ENCODE results near the gene TCF12.
"Not testable (repeated sequence)": the region's sequence is repeated elsewhere in the genome, so short reads cannot be mapped to it uniquely, and the experiment has no call there.

The TCF12 gene

DNA sequence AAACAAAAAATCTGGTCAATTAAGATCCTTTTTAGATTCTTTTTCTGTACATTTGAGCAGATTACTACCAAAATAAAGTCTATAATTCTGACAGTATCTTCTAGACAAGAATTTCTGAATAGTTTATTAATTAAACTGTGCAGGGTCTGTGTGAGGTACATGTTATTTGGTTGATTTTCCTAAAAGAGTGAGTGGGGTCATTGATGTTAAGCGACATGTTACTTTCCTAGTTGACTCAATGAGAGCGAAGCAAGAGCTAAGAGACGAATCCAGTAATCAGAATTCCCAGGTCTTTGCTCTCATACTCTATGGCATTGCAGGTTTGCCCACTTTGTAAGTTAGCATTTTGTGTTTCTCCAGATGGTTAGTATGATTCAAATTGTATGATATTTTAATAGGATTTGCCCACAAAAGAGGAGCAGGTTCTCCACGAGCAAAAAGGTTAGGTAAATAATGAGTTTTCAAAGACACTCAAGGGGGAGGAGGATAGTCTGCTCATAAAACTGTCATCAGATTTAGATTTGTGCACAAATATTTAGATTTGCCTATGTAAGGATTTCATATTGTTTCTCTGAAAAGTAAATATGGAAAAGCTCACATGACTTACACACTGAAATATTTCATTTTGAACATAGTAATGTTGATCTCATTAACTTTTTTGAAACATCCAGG, 240.7 kb downstream of the TCF12 start:
- H3F3A ChIP-seq (ENCODE audit: insufficient read depth, low read length): no peaks in the 10 kb centered on the region
- H3K27me3 ChIP-seq (ENCODE audit: insufficient read depth, low read length): no peaks in the 10 kb centered on the region
- H3K27ac ChIP-seq (ENCODE audit: low read depth, low read length, poor library complexity, severe bottlenecking): no peak overlapping the region
- no peak overlapping the region for H2AFZ ChIP-seq (ENCODE audit: low read length)
- H3K4me2 ChIP-seq (ENCODE audit: low read length): no peak overlapping the region
- H3K4me1 ChIP-seq (ENCODE audit: insufficient read depth, low read length, severe bottlenecking): no peaks in the 10 kb centered on the region
- no peaks in the 10 kb centered on the region for H3K9me2 ChIP-seq (ENCODE audit: low read depth, low read length)
- H4K20me1 ChIP-seq (ENCODE audit: insufficient read depth, low read length): no peaks in the 10 kb centered on the region
- H3K4me3 ChIP-seq (ENCODE audit: low read depth, low read length, poor library complexity, severe bottlenecking): no peak overlapping the region
- no peaks in the 10 kb centered on the region for H3K9me3 ChIP-seq (ENCODE audit: low read length)
- H3K9ac ChIP-seq (ENCODE audit: low read length): no peak overlapping the region
- no peaks in the 10 kb centered on the region for H3K79me2 ChIP-seq (ENCODE audit: insufficient read depth, low read length)
- TF ChIP-seq EZH2 (IDR thresholded peaks at IDR 0.05; ENCODE audit: borderline replicate concordance, low read length) (no peak), CTCF (IDR thresholded peaks at IDR 0.05; ENCODE audit: low read length) (no peak)
- H3K36me3 ChIP-seq (ENCODE audit: insufficient read depth, low read length): peaks cover 24% of the 10 kb centered on the region

GRCh38 chr15:57159767-57160166, 241.3 kb downstream of the TCF12 start:
- Histone ChIP-seq H3K27ac (ENCODE audit: low read depth, low read length, poor library complexity, severe bottlenecking) (no peak overlapping the region), H4K20me1 (ENCODE audit: insufficient read depth, low read length) (no peaks in the 10 kb centered on the region), H3K9ac (ENCODE audit: low read length) (no peak overlapping the region), H3K79me2 (ENCODE audit: insufficient read depth, low read length) (no peaks in the 10 kb centered on the region), H3K4me1 (ENCODE audit: insufficient read depth, low read length, severe bottlenecking) (no peaks in the 10 kb centered on the region), H3K9me2 (ENCODE audit: low read depth, low read length) (no peaks in the 10 kb centered on the region), H3F3A (ENCODE audit: insufficient read depth, low read length) (no peaks in the 10 kb centered on the region), H3K9me3 (ENCODE audit: low read length) (no peaks in the 10 kb centered on the region), H2AFZ (ENCODE audit: low read length) (no peak overlapping the region), H3K4me2 (ENCODE audit: low read length) (no peak overlapping the region), H3K36me3 (ENCODE audit: insufficient read depth, low read length) (peaks cover 25% of the 10 kb centered on the region), H3K4me3 (ENCODE audit: low read depth, low read length, poor library complexity, severe bottlenecking) (no peak overlapping the region), H3K27me3 (ENCODE audit: insufficient read depth, low read length) (no peaks in the 10 kb centered on the region)
- no peak for TF ChIP-seq EZH2 (IDR thresholded peaks at IDR 0.05; ENCODE audit: borderline replicate concordance, low read length)
- TF ChIP-seq CTCF (IDR thresholded peaks at IDR 0.05; ENCODE audit: low read length): no peak

DNA sequence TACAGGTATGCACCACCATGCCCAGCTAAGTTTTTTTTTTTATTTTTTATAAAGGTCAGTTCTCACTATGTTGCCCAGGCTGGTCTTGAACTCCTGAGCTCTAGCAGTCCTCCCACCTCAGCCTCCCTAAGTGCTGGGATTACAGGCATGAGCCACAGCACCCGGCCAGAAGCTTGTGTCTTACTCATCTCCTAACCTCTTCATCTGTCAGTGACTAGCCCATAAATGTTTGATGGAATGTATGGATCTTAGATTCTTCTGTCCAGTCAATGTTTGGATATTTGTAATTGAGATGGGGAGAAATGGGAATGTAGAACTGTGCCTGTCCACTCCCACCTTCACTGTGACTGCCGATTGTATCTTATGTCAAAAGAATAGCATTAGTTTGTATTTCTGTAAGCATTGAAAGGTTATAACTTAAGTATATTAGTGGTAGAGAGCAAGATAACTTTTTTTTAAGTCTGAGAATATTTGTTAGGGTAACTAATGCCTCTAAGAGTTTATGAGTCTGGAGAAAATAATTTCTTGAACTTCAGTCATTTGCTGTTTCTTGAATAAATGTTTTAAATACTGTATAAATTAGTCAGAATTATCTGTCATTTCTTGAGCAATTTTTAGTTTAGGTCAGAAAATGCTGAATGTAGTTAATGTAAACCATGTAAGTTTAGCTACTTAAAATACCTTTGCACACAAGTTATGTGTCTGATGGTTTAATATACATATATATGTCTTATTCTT, 242.5 kb downstream of the TCF12 start:
- no peaks in the 10 kb centered on the region for H4K20me1 ChIP-seq (ENCODE audit: insufficient read depth, low read length)
- TF ChIP-seq CTCF (IDR thresholded peaks at IDR 0.05; ENCODE audit: low read length): no peak
- no peak for TF ChIP-seq EZH2 (IDR thresholded peaks at IDR 0.05; ENCODE audit: borderline replicate concordance, low read length)
- no peak overlapping the region for H2AFZ ChIP-seq (ENCODE audit: low read length)
- H3F3A ChIP-seq (ENCODE audit: insufficient read depth, low read length): no peaks in the 10 kb centered on the region
- H3K9me2 ChIP-seq (ENCODE audit: low read depth, low read length): no peaks in the 10 kb centered on the region
- peaks cover 25% of the 10 kb centered on the region for H3K36me3 ChIP-seq (ENCODE audit: insufficient read depth, low read length)
- H3K4me3 ChIP-seq (ENCODE audit: low read depth, low read length, poor library complexity, severe bottlenecking): no peak overlapping the region
- H3K4me1 ChIP-seq (ENCODE audit: insufficient read depth, low read length, severe bottlenecking): no peaks in the 10 kb centered on the region
- H3K79me2 ChIP-seq (ENCODE audit: insufficient read depth, low read length): no peaks in the 10 kb centered on the region
- no peak overlapping the region for H3K4me2 ChIP-seq (ENCODE audit: low read length)
- no peak overlapping the region for H3K9ac ChIP-seq (ENCODE audit: low read length)
- no peak overlapping the region for H3K27ac ChIP-seq (ENCODE audit: low read depth, low read length, poor library complexity, severe bottlenecking)
- H3K27me3 ChIP-seq (ENCODE audit: insufficient read depth, low read length): no peaks in the 10 kb centered on the region
- no peaks in the 10 kb centered on the region for H3K9me3 ChIP-seq (ENCODE audit: low read length)

DNA sequence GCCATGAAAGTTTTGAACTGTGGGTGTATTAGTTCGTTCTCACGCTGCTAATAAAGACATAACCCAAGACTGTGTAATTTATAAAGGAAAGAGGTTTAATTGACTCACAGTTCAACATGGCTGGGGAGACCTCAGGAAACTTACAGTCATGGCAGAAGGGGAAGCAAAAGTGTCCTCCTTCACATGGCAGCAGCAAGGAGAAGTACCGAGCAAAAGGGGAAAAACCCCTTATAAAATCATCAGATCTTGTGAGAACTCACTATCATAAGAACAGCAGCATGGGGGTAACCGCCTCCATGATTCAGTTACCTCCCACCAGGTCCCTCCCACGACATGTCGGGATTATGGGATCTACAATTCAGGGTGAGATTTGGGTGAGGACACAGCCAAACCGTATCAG, 245.8 kb downstream of the TCF12 start:
- not testable (repeated sequence) for H3K9ac ChIP-seq (ENCODE audit: low read length); H3K9me3 ChIP-seq (ENCODE audit: low read length); H3K9me2 ChIP-seq (ENCODE audit: low read depth, low read length); H2AFZ ChIP-seq (ENCODE audit: low read length); H3F3A ChIP-seq (ENCODE audit: insufficient read depth, low read length); H4K20me1 ChIP-seq (ENCODE audit: insufficient read depth, low read length); H3K27me3 ChIP-seq (ENCODE audit: insufficient read depth, low read length); H3K4me3 ChIP-seq (ENCODE audit: low read depth, low read length, poor library complexity, severe bottlenecking); H3K79me2 ChIP-seq (ENCODE audit: insufficient read depth, low read length); H3K27ac ChIP-seq (ENCODE audit: low read depth, low read length, poor library complexity, severe bottlenecking); H3K4me2 ChIP-seq (ENCODE audit: low read length); H3K4me1 ChIP-seq (ENCODE audit: insufficient read depth, low read length, severe bottlenecking)
- H3K36me3 ChIP-seq (ENCODE audit: insufficient read depth, low read length): peaks cover 38% of the 10 kb centered on the region
